ENCODE results near the gene SLC39A6.

DNA sequence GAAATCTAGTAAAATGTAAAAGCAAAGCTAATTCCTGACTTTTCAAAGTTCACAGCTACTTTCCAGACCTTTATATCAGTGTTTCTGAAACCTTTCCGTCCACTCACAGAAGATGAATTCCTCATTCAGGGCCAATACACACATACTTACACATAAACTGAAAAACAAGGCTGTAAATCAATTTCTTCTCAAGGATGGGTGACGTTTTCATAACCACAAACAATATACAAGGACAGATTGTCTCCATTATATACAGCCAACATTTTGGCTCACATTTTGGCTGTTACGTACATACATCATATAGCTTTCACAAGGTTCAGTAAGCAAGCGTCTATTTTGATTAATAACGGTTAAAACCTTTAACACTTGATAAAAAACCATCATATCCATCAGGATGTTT is 63.1 kb downstream of the SLC39A6 start:
- TF ChIP-seq ARNTL (CRISPR knock-in tag; IDR thresholded peaks at IDR 0.05; ENCODE audit: borderline replicate concordance, low read depth) (no peak), PPARA (CRISPR knock-in tag; IDR thresholded peaks at IDR 0.05; ENCODE audit: borderline replicate concordance) (no peak), BACH2 (CRISPR knock-in tag; IDR thresholded peaks at IDR 0.05; ENCODE audit: borderline replicate concordance) (no peak), ZFP30 (CRISPR knock-in tag; IDR thresholded peaks at IDR 0.05) (no peak), ZNF70 (CRISPR knock-in tag; IDR thresholded peaks at IDR 0.05) (no peak), ZFP3 (CRISPR knock-in tag; IDR thresholded peaks at IDR 0.05) (no peak), SNAI2 (CRISPR knock-in tag; IDR thresholded peaks at IDR 0.05) (no peak), GLIS3 (CRISPR knock-in tag; IDR thresholded peaks at IDR 0.05) (no peak)
- TF ChIP-seq, protein P1, sequence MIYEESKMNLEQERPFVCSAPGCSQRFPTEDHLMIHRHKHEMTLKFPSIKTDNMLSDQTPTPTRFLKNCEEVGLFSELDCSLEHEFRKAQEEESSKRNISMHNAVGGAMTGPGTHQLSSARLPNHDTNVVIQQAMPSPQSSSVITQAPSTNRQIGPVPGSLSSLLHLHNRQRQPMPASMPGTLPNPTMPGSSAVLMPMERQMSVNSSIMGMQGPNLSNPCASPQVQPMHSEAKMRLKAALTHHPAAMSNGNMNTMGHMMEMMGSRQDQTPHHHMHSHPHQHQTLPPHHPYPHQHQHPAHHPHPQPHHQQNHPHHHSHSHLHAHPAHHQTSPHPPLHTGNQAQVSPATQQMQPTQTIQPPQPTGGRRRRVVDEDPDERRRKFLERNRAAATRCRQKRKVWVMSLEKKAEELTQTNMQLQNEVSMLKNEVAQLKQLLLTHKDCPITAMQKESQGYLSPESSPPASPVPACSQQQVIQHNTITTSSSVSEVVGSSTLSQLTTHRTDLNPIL (CRISPR knock-in tag; IDR thresholded peaks at IDR 0.05; ENCODE audit: low read depth): no peak
